Stimulated activated naive CD4-positive, alpha-beta T cell (primary cell): ENCODE data around the gene AP3D1.
A peak's percentile ranks its signal among the peaks of the same experiment; 100 is the strongest.
"Not testable (repeated sequence)": the region's sequence is repeated elsewhere in the genome, so short reads cannot be mapped to it uniquely, and the experiment has no call there.

ENCODE experiments used
- DNase-seq, 6 experiments: peaks; one replicate each; lab custom pipeline; 2025; lab: John Stamatoyannopoulos, UW

The AP3D1 gene

DNA sequence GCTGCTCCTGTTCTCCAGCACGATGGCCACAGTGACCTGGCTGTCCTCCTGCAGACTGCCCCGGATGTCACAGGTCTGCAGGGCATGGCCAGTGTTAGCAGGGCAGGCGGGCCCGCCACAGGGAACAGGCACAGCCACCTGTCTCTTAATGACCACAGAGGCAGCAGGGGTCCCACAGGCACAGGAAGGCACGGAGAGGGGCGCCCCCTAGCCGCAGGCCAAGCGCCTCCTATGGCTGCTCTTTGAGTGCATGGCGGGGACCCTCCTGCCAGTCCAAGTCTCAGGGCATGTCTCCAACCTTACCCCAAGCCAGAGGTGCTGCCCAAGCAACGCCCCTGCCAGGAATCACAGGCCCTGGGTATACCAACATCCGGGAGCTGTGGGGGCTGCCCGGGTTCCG is 40.5 kb downstream of the AP3D1 start:
- DNase-seq, result no peak

DNA sequence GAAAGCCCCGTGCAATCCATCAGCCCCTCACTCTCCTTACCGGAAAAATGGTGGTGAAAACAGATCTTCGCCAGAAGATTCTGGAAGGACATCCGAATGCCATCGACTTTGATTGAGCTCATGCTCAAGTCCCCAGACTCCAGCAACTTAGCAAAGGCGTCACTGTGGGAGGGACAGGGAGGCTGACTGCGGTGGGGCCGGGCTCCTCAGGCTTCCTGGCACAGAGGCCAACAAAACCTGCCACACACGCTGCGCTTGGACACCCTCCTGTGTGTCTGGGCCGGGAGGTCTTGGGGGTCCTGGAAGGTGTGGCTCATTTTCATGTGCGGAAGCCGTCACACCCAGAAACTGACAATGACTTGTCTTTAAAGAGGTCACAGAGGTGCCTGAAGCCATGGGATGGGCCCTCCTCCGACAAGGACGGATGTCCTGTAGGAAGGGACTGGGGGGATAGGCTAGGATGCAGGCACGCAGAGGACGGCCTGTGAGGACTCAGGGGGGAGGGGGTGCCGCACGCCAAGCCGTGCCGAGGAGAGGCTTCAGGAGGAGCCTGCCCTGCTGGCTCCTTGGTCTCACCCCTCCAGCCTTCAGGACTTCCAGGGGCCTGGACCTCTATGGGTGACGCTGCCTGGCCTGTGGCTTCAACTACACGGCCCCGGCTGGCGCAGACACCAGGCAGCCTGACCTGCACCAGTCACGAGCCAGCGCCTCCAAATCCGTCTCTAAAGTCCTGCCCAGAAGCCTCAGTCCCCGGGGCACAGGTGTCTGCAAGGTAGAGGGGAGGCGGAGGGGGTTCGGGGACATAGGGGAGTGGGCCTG is 42.1 kb downstream of the AP3D1 start:
- DNase-seq, result no peak

DNA sequence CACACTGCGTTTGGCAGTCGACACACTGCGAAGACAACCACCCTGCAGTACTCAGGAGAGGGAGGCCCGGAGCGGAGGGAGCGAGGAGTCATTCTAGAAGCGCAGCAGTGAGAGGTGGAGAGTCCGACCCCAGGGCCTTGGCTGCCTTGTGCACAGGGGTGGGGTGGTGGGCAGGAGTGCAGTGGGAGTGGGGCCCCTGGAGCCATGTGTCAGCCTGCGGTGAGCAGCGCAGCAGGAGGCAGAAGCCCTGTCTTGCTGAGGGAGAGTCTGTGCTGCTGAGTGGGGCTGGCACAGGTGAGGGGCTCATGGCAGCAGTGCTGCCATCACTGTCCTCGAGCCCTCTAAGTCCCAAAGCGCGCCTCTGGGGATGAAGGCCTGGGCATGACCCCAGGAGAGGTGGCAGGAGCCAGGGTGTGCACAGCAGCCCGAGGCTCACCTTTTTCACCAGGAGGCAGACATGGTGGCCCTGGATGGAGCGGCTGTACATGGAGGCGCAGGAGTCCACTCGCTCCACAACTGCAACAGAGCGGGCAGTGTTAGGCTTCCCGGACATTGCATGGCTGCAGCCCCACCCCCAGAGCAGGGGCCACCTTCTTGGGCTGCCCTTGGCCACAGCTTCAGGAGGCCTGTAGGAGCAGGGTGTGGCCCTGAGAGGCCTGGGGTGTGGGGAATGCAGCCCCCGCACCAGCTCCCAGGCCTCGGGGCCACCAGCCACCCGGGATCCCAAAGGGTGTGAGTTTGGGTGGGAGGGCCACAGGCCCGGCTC is 42.9 kb downstream of the AP3D1 start:
- no peak for DNase-seq

GRCh38 chr19:2103045-2103707 is 48.2 kb downstream of the AP3D1 start:
- no peak for DNase-seq

DNA sequence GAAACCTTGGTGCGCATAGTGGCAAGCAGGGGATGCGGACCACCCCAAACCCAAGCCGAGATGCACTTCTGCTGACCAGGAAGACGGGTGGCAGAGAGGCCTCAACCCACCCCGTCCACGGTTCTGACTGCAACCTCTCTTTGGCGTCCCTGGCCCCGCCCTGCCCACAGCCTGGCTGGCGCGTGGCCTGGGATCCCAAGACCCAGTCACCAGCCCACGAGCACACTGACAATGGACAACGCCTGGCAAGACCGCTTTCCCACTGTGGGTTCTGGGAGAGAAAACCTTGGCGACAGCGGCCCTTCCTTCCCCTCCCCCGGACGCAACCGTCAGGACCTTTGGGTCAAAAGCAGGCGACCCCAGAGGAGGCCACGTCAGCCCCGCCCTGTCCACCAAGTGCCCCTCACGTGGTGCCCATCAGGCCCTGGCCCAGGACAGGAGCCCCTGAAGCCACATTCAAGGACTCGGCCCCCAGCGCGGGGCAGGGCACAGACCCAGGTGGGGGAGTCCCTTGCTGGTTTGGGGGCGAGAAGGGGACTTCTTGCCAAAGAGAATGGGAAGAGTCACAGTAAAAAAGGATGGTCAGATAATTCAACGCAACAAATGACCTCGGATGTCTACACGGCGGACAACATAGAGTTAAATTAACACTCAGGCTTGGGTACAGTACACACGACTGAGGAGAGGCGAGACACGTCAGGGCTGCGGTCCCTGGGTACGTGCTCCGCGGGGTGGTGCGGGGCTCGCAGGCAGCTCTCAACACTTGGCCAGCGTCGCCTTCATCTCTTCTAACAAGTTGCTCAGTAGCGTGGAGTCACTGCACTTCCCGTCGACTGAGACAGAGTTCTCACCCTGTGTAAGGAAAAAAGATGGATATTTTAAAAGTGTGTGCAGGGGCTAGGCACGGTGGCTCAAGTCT is 49.7 kb downstream of the AP3D1 start:
- no peak for DNase-seq

- DNase-seq, result no peak
Observed at GRCh38 chr19:2100719-2101061, 50.7 kb downstream of the AP3D1 start.

- no peak for DNase-seq
Observed at GRCh38 chr19:2099937-2100718, 51.2 kb downstream of the AP3D1 start.

- no peak for DNase-seq
Observed at GRCh38 chr19:2099054-2099501, 52.3 kb downstream of the AP3D1 start.

GRCh38 chr19:2097886-2098327 is 53.5 kb downstream of the AP3D1 start:
- DNase-seq, result no peak

- peak in 3 of 6 experiments; percentile 43 to 58 (median 53) for DNase-seq
Observed at GRCh38 chr19:2097203-2097885, 54.0 kb downstream of the AP3D1 start.

DNA sequence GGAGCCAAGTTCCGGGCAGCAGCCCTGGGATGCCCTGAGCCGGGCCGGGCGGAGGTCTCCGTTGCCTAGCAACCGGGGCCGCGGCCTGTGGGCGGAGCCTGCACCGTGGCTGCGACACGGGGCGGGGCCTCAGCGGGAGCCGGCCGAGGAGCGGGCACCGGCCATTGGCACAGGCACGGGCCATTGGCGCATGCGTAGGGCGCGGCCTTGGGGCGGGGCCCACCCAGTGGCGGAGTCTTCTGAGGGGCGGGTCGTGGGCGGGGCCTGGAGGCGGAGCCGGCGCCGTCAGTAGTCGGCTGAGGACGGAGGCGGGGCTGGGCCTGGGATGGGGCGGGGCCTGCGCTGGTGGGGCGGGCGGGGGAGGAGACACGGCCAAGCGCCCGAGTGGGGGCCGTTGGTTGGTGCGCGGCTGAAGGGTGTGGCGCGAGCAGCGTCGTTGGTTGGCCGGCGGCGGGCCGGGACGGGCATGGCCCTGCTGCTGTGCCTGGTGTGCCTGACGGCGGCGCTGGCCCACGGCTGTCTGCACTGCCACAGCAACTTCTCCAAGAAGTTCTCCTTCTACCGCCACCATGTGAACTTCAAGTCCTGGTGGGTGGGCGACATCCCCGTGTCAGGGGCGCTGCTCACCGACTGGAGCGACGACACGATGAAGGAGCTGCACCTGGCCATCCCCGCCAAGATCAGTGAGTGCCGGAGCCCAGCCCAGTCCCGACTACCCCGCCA is 54.7 kb downstream of the AP3D1 start, which contains the start of gene IZUMO4:
TSS of gene IZUMO4 (plus strand) at position 436 of the 723 bp plus-strand sequence. CDS start at position 467, 31 bp downstream.
- DNase-seq, result peak; percentile 97 to 100 (median 99)

DNA sequence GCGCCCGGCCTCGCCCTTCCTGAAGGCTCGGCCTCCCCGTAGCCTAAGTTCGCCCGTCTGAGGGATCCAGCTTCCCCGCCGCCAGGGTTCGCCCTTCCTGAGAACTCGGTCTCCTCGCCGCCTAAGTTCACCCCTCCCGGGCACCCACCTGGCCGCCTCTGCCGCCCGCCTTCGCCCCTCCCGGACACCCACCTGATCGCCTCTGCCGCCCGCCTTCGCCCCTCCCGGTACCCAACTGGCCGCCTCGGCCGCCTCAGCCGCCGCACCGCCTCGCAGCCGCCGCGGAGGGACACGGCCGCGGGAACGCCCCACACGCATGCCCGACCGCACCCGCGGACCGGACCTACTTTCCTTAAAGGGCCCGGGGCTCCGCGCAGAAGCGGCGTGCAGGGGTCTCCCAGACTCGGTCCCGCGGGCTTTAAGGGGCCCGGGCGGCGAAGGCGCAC is 55.3 kb downstream of the AP3D1 start, which contains the start of gene MOB3A:
TSS of gene MOB3A (minus strand) at position 293 of the 446 bp plus-strand sequence. CDS start 17,766 bp downstream, outside the sequence.
- peak in 4 of 6 experiments; percentile 87 to 100 (median 98) for DNase-seq

DNA sequence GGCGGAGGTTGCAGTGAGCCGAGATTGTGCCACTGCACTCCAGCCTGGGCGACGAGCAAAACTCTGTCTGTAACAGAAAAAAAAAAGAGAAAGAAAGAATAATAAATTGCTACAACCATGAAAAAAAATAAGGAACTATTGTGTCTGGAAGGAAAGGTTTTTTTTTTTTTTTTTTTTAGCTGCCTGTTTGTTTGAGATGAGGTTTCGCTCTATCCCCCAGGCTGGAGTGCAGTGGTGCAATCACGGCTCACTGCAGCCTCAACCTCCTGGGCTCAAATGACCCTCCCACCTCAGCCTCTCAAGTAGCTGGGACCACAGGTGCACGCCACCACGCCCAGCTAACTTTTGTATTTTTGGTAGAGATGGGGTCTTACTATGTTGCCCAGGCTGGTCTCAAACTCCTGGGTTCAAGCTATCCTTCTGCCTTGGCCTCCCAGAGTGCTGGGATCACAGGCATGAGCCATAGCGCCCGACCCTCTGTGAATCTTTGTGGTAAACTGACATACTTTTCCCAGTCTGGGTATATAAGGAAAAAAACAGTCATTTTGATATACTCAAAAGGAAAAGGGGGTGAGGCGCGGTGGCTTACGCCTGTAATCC is 59.3 kb downstream of the AP3D1 start:
- DNase-seq, result not testable (repeated sequence)

DNA sequence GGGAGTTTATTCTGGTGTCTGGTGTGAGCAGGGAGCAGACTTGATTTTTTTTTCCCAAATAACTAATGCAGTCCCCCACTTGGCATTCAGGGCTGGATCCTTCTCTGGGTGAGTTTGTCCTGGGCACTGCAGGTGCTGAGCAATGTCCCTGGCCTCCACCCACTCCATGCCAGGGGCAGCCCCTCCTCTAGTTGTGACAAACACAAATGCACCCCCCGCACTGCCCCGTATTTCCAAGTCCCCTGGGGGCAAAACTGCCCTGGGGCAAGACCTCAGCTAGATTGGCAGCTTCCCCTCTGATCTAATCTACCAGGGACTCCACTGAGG is 61.7 kb downstream of the AP3D1 start:
- no peak for DNase-seq

- DNase-seq, result no peak
Observed at GRCh38 chr19:2089001-2089711, 62.2 kb downstream of the AP3D1 start.

DNA sequence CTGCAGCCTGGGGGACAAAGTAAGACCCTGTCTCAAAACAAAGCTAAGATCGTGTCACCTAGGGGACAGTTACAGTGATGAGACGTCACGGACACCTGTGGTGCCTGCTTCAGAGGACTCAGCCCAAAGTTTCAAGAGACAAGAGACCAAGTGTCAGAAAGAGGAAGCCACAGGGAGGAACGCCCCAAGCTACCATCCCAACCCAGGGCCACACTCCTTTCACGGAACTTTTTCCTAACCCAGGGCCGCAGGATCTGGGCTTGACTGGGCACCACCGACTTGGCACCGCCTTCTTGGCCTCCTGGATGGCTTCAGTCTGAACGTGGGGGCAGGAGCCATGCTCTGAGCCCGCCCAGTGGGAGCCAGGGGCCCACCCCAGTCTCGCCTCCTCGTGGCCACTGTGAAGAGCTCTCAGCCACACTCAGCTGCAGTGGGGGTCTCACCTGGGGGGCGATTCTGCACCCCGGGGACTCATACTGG is 63.7 kb downstream of the AP3D1 start:
- peak in 1 of 6 experiments; percentile 19 for DNase-seq

GRCh38 chr19:2086695-2087620 is 64.4 kb downstream of the AP3D1 start:
- DNase-seq, result peak in 1 of 6 experiments; percentile 24
